K562 (cell line): ENCODE measurements around the gene ILF3. TPM values are rescaled to one million over a fixed set of nuclear protein-coding genes. Genes with fewer than 3 reads are reported as not detected.

Experiments
- ARID1B ChIP-seq: fragments of 450-650 bp; IDR thresholded peaks from 2 replicates; pipeline ENCODE4 v1.6.1; 2016; ENCODE audit warnings: antibody characterized with exemption, mild to moderate bottlenecking, inconsistent platforms
- DPF2 ChIP-seq: fragments of 450-650 bp; IDR thresholded peaks from 2 replicates; pipeline ENCODE4 v1.6.1; 2016
- LARP7 ChIP-seq: fragments of 450-650 bp; IDR thresholded peaks from 2 replicates; pipeline ENCODE4 v1.6.1; 2016
- NBN ChIP-seq: fragments of 450-650 bp; IDR thresholded peaks from 2 replicates; pipeline ENCODE4 v1.6.1; 2016; ENCODE audit warnings: low read depth, mild to moderate bottlenecking
- NCOA1 ChIP-seq: fragments of 450-650 bp; IDR thresholded peaks from 2 replicates; pipeline ENCODE4 v1.6.1; 2016; ENCODE audit warnings: low read depth
- POLR2AphosphoS5 ChIP-seq: IDR thresholded peaks from 2 replicates; pipeline ENCODE4 v1.6.1; 2011; ENCODE audit warnings: mild to moderate bottlenecking, low read depth, low read length, moderate library complexity; ENCODE audit not compliant: control insufficient read depth, insufficient read depth
- ZBTB7A ChIP-seq: IDR thresholded peaks from 2 replicates; pipeline ENCODE4 v1.6.1; 2011; ENCODE audit warnings: low read depth, mild to moderate bottlenecking, low read length, moderate library complexity, borderline replicate concordance; ENCODE audit not compliant: control insufficient read depth
- polyA plus RNA-seq, 8 experiments: library from polyadenylated mRNA; depleted of rRNA in 4 of 8; stranded (reverse) in 5 of 8; unstranded in 3 of 8; fragments of >200 nt; fragmentation: Nextera tagmentation in 2 of 8; fragmentation: Illumina TruSeq in 1 of 8; extraction: Ambion mirVana in 2 of 8; extraction: Trizol in 1 of 8; gene quantifications; 2 replicates each; pipeline versions ENCODE4 v1.2.1 to v1.2.3, GENCODE V29; 2011 to 2014; ENCODE audit warnings: inconsistent platforms in 1 of 8, missing spikeins in 1 of 8
- total RNA-seq, 7 experiments: library from RNA; depleted of rRNA in 6 of 7; stranded (reverse); fragments of >200 nt in 6 of 7; fragmentation: Illumina TruSeq in 2 of 7; extraction: Trizol in 2 of 7; gene quantifications; 2 replicates each; pipeline versions ENCODE4 v1.2.1 to v1.2.3, GENCODE V29; 2011 to 2021; ENCODE audit warnings: low replicate concordance in 1 of 7
- TF ChIP-seq, protein P1 (sequence below): IDR thresholded peaks from 2 replicates; pipeline ENCODE4 v1.6.1; 2016; ENCODE audit warnings: missing genetic modification characterization, missing compliant biosample characterization
- TF ChIP-seq, protein P2 (sequence below): fragments of 450-650 bp; conservative IDR thresholded peaks from 2 replicates; pipeline ENCODE4 v1.6.1; 2016; ENCODE audit warnings: missing genetic modification characterization, low read depth, mild to moderate bottlenecking, control low read depth, missing compliant biosample characterization

The ILF3 gene
- total and polyA plus RNA-seq, 9 of the 15 experiments (the other 6 are each of a cell fraction or from before 2014, with no cell fraction given), result 26.0 to 453 (median 175) TPM

DNA sequence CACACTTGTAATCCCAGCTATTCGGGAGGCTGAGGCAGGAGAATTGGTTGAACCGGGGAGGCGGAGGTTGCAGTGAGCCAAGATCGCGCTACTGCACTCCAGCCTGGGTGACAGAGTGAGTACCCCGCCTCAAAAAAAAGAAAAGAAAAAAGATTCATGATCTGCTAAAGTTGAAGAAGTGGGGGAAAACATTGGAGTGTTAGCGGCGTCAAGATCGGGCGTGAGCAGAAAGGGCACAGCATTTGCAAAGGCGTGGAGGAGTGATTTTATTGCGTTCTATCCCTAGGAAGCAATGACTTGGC is 62.9 kb downstream of the ILF3 start (continued):
- TF ChIP-seq POLR2AphosphoS5 (no peak), ARID1B (no peak), NCOA1 (0 out of 2 replicates have a peak, but pooled peaks have one; percentile 19), NBN (0 out of 2 replicates have a peak, but pooled peaks have one; percentile 19), DPF2 (peak; percentile 66), LARP7 (0 out of 2 replicates have a peak, but pooled peaks have one; percentile 23), ZBTB7A (peak; percentile 48; the same call in 1 of the 2 replicates)
- TF ChIP-seq, protein P1, sequence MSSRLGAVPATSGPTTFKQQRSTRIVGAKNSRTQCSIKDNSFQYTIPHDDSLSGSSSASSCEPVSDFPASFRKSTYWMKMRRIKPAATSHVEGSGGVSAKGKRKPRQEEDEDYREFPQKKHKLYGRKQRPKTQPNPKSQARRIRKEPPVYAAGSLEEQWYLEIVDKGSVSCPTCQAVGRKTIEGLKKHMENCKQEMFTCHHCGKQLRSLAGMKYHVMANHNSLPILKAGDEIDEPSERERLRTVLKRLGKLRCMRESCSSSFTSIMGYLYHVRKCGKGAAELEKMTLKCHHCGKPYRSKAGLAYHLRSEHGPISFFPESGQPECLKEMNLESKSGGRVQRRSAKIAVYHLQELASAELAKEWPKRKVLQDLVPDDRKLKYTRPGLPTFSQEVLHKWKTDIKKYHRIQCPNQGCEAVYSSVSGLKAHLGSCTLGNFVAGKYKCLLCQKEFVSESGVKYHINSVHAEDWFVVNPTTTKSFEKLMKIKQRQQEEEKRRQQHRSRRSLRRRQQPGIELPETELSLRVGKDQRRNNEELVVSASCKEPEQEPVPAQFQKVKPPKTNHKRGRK (tag), result peak; percentile 88
- TF ChIP-seq, protein P2, sequence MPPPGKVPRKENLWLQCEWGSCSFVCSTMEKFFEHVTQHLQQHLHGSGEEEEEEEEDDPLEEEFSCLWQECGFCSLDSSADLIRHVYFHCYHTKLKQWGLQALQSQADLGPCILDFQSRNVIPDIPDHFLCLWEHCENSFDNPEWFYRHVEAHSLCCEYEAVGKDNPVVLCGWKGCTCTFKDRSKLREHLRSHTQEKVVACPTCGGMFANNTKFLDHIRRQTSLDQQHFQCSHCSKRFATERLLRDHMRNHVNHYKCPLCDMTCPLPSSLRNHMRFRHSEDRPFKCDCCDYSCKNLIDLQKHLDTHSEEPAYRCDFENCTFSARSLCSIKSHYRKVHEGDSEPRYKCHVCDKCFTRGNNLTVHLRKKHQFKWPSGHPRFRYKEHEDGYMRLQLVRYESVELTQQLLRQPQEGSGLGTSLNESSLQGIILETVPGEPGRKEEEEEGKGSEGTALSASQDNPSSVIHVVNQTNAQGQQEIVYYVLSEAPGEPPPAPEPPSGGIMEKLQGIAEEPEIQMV, result 0 out of 2 replicates have a peak, but pooled peaks have one; percentile 22
